ENCODE data around the gene PIK3C2B. TPM values are rescaled to one million over a fixed set of nuclear protein-coding genes. Genes with fewer than 3 reads are reported as not detected.

The PIK3C2B gene
- total RNA-seq, 2 donors from 2014 or later = 34.5 to 44.4 TPM

GRCh38 chr1:204455831-204456145 is 38.8 kb downstream of the PIK3C2B start:
- Histone ChIP-seq H3K9me3 (no peaks in the 10 kb centered on the region), H3K4me1 (ENCODE audit: control insufficient read depth in 1 of 2, low read depth in 2 of 2) (peaks cover 6 to 18% of the 10 kb centered on the region in 2 donors), H3K27ac (no peak overlapping the region), H3K4me3 (no peak overlapping the region), H3K27me3 (replicated peaks; ENCODE audit: insufficient read depth) (no peaks in the 10 kb centered on the region), H3K36me3 (peaks cover 48% of the 10 kb centered on the region)
- no peak for ATAC-seq (ENCODE audit: insufficient number of reproducible peaks, low FRiP score, low read depth)
- no peak for TF ChIP-seq CTCF (IDR thresholded peaks at IDR 0.05)
- DNase-seq (ENCODE audit: low spot score) = no peak

GRCh38 chr1:204455063-204455830 is 39.4 kb downstream of the PIK3C2B start:
- no peak for TF ChIP-seq CTCF (IDR thresholded peaks at IDR 0.05)
- Histone ChIP-seq H3K9me3 (no peaks in the 10 kb centered on the region), H3K36me3 (peaks cover 44% of the 10 kb centered on the region), H3K27me3 (replicated peaks; ENCODE audit: insufficient read depth) (no peaks in the 10 kb centered on the region), H3K4me3 (no peak overlapping the region), H3K4me1 (ENCODE audit: control insufficient read depth in 1 of 2, low read depth in 2 of 2) (peaks cover 10 to 22% of the 10 kb centered on the region in 2 donors), H3K27ac (no peak overlapping the region)
- DNase-seq (ENCODE audit: low spot score) (no peak), ATAC-seq (ENCODE audit: insufficient number of reproducible peaks, low FRiP score, low read depth) (no peak)

- no peak for TF ChIP-seq CTCF (IDR thresholded peaks at IDR 0.05)
Observed at GRCh38 chr1:204454476-204454875, 40.1 kb downstream of the PIK3C2B start.

GRCh38 chr1:204453141-204453772 is 41.3 kb downstream of the PIK3C2B start:
- TF ChIP-seq CTCF (IDR thresholded peaks at IDR 0.05) = no peak
- Histone ChIP-seq H3K27ac (peak overlapping the region in 1 of 2 donors; percentile 2), H3K9me3 (no peaks in the 10 kb centered on the region), H3K27me3 (replicated peaks; ENCODE audit: insufficient read depth) (no peaks in the 10 kb centered on the region), H3K4me3 (no peak overlapping the region), H3K36me3 (peaks cover 36% of the 10 kb centered on the region), H3K4me1 (ENCODE audit: control insufficient read depth in 1 of 2, low read depth in 2 of 2) (peaks cover 10 to 24% of the 10 kb centered on the region in 2 donors)
- DNase-seq (ENCODE audit: low spot score) (no peak), ATAC-seq (ENCODE audit: insufficient number of reproducible peaks, low FRiP score, low read depth) (no peak)

More at GRCh38 chr1:204454476-204454875, 40.1 kb downstream of the PIK3C2B start:
- peaks cover 10 to 24% of the 10 kb centered on the region in 2 donors for H3K4me1 ChIP-seq (ENCODE audit: control insufficient read depth in 1 of 2, low read depth in 2 of 2)
- no peaks in the 10 kb centered on the region for H3K27me3 ChIP-seq (replicated peaks; ENCODE audit: insufficient read depth)
- H3K4me3 ChIP-seq = no peak overlapping the region
- H3K36me3 ChIP-seq = peaks cover 40% of the 10 kb centered on the region
- H3K9me3 ChIP-seq = no peaks in the 10 kb centered on the region
- DNase-seq (ENCODE audit: low spot score) (no peak), ATAC-seq (ENCODE audit: insufficient number of reproducible peaks, low FRiP score, low read depth) (no peak)
- no peak overlapping the region for H3K27ac ChIP-seq

GRCh38 chr1:204451352-204452124 is 43.1 kb downstream of the PIK3C2B start:
- DNase-seq (ENCODE audit: low spot score) = no peak
- H3K27me3 ChIP-seq (replicated peaks; ENCODE audit: insufficient read depth) = no peaks in the 10 kb centered on the region
- H3K4me1 ChIP-seq (ENCODE audit: control insufficient read depth in 1 of 2, low read depth in 2 of 2) = peaks cover 10 to 31% of the 10 kb centered on the region in 2 donors
- peaks cover 36% of the 10 kb centered on the region for H3K36me3 ChIP-seq
- H3K4me3 ChIP-seq = no peak overlapping the region
- no peaks in the 10 kb centered on the region for H3K9me3 ChIP-seq
- no peak for ATAC-seq (ENCODE audit: insufficient number of reproducible peaks, low FRiP score, low read depth)
- TF ChIP-seq CTCF (IDR thresholded peaks at IDR 0.05) = no peak
- H3K27ac ChIP-seq = peak overlapping the region; percentile 81 to 86

Data from thoracic aorta (tissue), 2 donors.